ENCODE measurements around the gene SNTN. TPM values are rescaled to one million over a fixed set of nuclear protein-coding genes. Genes with fewer than 3 reads are reported as not detected.

The SNTN gene
- total RNA-seq, 1 donor from 2014 or later = not detected

- intact Hi-C loops (cut with DNase I) = no loop called here
- ATAC-seq = no peak
- no peak for DNase-seq (ENCODE audit: low spot score)
Observed at GRCh38 chr3:63662500-63662899, 10.0 kb downstream of the SNTN start.

DNA sequence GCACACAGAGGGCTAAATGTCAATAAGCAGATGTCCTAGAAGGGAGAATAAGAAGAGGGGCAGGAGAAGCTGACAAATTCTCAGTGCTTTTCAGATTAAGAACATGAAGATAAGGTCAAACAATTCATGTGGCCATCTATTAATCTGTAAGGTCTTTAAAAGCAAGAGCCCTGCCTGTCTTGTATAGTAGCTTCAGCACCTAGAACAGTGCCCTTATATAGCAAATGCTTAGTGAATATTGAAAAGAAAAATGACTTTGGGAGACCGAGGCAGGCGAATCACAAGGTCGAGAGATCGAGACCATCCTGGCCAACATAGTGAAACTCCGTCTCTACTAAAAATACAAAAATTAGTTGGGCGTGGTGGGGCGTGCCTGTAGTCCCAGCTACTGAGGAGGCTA lies 18.1 kb downstream of the SNTN start:
- intact Hi-C loops (cut with DNase I) = no loop called here
- ATAC-seq (no peak), DNase-seq (ENCODE audit: low spot score) (no peak)

DNA sequence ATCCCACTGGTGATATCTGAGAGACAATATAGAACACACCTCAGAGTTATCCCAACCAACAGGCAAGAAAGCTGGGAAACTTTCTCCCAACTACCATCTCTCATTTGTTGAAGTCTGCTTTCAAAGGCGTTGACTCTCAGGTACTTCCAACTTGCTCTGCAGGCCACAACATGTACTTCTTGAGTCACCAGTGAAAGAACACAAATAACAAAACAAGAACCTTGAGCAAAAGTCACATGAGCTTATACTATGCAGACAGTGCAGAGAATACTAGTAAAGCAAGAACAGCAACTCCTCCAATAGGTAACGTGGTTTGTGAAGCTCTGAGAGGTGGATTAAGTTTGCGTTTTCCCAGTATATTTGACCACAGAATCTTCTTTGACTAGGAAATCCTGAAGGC lies 20.6 kb downstream of the SNTN start:
- no peak for DNase-seq (ENCODE audit: low spot score)
- intact Hi-C loops (cut with DNase I) = no loop called here
- no peak for ATAC-seq

DNA sequence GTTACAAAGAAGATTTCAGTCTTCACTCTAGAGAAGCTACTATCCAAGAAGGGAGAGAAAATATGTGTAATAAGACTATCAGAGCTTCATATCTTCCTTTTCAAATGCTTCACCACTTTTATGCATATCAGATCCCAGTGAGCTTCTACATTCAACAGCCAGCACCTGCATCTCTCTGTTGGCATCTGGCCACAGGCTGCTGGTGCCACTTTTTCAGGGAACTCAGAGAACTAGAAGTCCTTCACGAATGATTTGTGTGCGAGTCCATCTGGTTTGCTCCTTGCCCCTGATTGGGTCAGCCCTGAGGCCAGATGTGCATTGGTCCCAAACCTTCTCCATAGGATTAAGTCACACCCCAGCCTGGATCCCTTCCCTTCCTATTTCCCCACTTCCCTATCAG lies 22.1 kb downstream of the SNTN start:
- intact Hi-C loops (cut with DNase I) = no loop called here
- DNase-seq (ENCODE audit: low spot score) (no peak), ATAC-seq (no peak)

GRCh38 chr3:63679186-63679585 lies 26.7 kb downstream of the SNTN start:
- DNase-seq (ENCODE audit: low spot score) (no peak), ATAC-seq (no peak)
- intact Hi-C loops (cut with DNase I) = no loop called here

- DNase-seq (ENCODE audit: low spot score) (no peak), ATAC-seq (no peak)
- intact Hi-C loops (cut with DNase I) = no loop called here
Observed at GRCh38 chr3:63684081-63684480, 31.6 kb downstream of the SNTN start.

- no peak for DNase-seq (ENCODE audit: low spot score)
- no peak for ATAC-seq
- intact Hi-C loops (cut with DNase I) = no loop called here
Observed at GRCh38 chr3:63685340-63685739, 32.9 kb downstream of the SNTN start.

GRCh38 chr3:63687278-63688225 lies 35.1 kb downstream of the SNTN start:
- no peak for DNase-seq (ENCODE audit: low spot score)
- intact Hi-C loops (cut with DNase I) = no loop called here
- no peak for ATAC-seq

- DNase-seq (ENCODE audit: low spot score) = no peak
- intact Hi-C loops (cut with DNase I) = no loop called here
- ATAC-seq = no peak
Observed at GRCh38 chr3:63689285-63689684, 36.8 kb downstream of the SNTN start.

GRCh38 chr3:63693351-63693750 lies 40.9 kb downstream of the SNTN start:
- ATAC-seq = no peak
- intact Hi-C loops (cut with DNase I) = no loop called here
- DNase-seq (ENCODE audit: low spot score) = no peak

DNA sequence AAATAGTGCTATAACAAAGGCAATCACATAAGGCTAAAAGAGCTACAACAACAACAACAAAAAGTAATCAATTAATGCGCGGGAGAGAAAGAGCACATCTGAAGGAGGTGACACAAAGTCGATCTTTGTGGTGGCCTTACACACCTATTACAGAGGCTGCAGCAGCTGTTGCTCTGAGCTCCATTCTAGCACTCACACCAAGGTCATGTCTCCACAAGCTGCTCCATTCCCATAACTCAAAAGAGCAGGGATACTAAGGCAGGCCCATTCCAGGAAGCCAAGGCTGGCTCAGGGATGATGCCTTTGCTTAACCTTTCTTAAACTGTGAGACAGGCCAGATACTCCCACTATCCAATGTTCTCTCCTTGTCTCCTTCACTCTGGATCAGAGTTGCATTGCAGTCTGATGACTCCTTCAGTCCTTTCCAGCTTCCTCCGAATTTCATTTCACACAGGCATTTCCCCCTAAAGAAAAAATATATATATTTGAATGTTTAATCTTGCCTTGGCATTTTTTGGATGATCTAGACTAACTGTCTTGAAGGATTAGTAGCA lies 52.7 kb downstream of the SNTN start:
- ATAC-seq = no peak
- intact Hi-C loops (cut with DNase I) = no loop called here
- no peak for DNase-seq (ENCODE audit: low spot score)

GRCh38 chr3:63706321-63707085 lies 54.0 kb downstream of the SNTN start:
- intact Hi-C loops (cut with DNase I) = no loop called here
- no peak for DNase-seq (ENCODE audit: low spot score)
- no peak for ATAC-seq

DNA sequence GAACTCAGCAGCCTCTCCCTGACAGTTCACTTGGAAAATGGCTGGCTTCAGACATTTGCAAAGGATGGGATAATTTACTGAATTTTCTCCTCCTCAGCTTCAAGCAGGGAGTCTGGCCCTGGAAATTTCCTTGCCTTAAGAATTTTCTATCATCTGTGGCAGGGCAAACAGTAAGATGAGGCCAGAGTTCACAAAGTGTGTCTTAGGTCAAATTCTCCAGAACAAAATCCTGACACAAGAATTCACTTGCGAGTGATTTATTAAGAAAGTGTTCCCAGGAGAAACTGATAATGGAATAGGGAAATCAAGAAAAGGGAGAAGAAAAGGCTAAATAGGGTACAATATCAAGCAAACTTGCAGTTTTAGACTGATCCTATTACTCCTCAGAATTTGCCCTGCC lies 55.3 kb downstream of the SNTN start:
- intact Hi-C loops (cut with DNase I) = no loop called here
- ATAC-seq (no peak), DNase-seq (ENCODE audit: low spot score) (no peak)

- intact Hi-C loops (cut with DNase I) = no loop called here
- DNase-seq (ENCODE audit: low spot score) (no peak), ATAC-seq (no peak)
Observed at GRCh38 chr3:63709576-63709975, 57.1 kb downstream of the SNTN start.

Other genes with a start within 250 kb of the SNTN start
- not detected for gene C3orf49, start 166.6 kb downstream of the SNTN start, total RNA-seq
- 58.0 TPM for gene THOC7, start 211.1 kb downstream of the SNTN start, total RNA-seq
- 52.0 TPM for gene ATXN7, start 211.2 kb downstream of the SNTN start, total RNA-seq